Activated CD4-positive, alpha-beta T cell treated with anti-CD3 and anti-CD28 coated beads, Interleukin-10, Interleukin-2, amounts not matched to agents 100 ng/mL and 50 ng/mL, durations not matched to agents 16 hours and 8 hours (primary cell): ENCODE results near the gene PSMB5.

ENCODE experiments used
- DNase-seq: peaks from one replicate; pipeline ENCODE4 v3.0.0-alpha.2; 2020

PSMB5 gene

DNA sequence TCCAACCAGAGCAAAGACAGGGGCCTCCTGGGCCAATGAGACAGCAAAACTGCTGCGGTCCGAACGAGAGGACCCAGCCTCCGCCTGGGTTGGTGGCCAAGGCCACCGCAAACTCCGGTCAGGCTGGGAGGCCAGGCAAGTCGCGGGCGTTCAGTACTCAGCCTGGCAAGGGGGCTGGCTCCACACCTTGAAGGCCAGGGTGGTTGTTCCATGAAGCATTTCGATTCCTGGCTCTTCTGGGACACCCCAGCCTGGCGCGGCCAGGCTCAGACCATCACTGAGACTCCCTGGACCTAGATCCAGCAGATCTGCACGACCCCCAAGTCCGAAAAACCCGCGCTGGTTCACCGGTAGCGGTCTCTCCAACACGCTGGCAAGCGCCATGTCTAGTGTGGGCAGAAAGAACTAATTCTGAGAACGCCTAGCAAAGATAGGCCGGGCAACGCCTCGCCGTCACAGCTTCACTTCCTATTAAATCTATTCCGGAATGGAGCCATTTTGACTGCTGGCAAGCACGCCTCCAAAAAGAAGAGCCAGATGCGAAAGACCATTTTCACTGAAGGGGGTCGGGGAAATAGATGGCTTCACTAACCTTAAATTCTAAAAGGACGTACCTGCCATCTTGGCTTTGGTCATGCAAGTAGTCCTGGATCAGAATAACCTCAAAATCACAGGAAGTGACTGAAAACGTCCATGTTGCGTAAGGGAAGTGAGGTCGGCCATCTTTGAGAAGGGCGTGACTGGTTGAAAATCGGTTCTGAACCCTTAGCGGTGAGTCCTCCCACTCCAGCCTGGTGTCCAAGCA lies at the start of gene PSMB5:
Gene PSMB5 (minus strand): TSS at position 403 of the 805 bp plus-strand sequence. CDS start 19 bp downstream, at position 384.
- peak; percentile 96 for DNase-seq

DNA sequence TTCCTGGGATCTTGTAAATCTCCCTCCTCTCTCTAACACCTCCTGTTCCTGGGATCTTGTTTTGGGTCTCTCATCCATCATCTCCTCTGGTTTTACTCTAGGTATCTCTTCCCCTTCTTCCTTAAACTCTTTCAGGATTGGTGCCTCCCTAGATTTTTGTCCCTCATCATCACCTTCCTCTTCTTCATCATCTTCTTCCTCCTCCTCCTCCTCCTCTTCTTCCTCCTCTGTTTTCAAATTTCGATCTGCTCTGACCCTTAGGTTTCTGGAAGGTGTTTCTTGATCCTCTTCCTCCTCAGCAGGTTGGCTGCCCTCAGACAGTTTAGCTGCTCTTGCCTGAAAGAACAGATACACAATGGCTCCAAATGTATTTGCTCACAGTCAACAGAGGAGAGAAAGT lies 45.8 kb upstream of the PSMB5 start:
- DNase-seq = no peak

GRCh38 chr14:23079716-23080115 lies 45.0 kb upstream of the PSMB5 start:
- DNase-seq = no peak

DNA sequence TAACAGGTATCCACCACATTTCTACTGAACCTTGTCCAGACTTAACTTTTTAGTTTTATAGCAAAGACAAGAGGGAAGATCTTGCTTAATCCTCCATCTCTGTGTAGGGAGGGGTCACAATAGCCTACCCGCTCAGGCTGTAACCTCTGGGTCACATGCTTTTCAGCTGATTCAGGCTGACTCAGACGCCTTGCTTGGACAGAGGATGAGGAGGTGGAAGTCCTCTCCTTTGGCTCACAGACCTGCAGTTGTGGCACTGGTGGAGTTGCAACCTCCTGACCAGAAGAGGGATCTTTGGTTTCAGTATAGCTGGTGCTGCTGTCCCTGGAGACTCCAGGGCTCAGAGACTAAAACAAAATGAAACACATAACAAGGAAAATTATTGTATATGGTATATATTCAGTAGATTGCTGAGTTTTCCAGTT lies 44.0 kb upstream of the PSMB5 start:
- no peak for DNase-seq

GRCh38 chr14:23077962-23078361 lies 43.3 kb upstream of the PSMB5 start:
- DNase-seq = no peak

- peak; percentile 48 for DNase-seq
Observed at GRCh38 chr14:23076785-23077408, 42.2 kb upstream of the PSMB5 start.

DNA sequence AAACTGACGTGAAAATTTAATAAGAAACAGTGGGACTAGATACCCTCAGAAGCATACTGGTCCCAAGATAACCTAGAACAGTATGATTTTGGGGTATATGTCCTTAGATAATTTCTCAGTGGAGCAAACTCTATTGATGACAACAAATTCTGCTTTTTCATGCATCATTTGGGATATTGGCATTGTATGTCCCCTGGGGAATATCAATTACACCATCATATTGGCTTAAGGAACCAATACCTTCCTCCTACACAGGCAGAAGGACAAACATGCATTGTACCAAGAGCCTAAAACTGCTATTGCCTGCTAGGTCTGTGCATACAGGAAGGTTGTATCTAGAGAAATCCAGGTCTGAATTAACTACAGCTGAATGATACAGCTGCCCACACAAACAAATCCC lies 40.2 kb upstream of the PSMB5 start:
- DNase-seq = no peak

DNA sequence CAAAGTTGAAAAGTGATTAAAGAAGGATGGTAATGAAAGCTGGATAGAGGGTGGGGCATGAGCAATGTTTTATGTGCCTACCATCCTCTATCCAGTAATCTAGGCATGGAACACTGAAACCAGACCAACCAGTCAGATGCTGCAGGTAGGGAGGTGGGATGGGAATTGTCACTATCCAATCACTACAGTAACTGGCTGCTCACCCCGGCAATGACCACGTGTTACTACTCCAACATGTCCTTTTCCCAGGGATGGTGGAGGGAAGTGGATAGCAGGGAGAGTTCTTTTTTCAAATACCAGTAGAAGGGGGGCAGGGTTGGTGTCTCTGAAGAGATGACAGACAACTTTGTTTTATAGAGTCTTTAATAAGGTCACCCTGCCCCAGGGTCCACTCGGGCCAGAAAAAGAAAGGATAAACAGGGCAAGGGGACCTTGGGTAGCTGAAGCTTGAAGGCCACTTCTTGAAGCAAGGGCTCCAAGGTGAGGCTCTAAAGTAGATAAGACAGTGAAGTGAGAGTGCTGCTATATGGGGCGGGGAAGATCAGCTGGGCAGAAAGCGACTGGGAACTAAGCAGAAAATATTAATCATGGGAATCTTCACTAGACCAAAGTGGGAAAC lies 37.3 kb upstream of the PSMB5 start:
- no peak for DNase-seq

GRCh38 chr14:23071244-23071920 lies 36.7 kb upstream of the PSMB5 start:
- DNase-seq = peak; percentile 91

DNA sequence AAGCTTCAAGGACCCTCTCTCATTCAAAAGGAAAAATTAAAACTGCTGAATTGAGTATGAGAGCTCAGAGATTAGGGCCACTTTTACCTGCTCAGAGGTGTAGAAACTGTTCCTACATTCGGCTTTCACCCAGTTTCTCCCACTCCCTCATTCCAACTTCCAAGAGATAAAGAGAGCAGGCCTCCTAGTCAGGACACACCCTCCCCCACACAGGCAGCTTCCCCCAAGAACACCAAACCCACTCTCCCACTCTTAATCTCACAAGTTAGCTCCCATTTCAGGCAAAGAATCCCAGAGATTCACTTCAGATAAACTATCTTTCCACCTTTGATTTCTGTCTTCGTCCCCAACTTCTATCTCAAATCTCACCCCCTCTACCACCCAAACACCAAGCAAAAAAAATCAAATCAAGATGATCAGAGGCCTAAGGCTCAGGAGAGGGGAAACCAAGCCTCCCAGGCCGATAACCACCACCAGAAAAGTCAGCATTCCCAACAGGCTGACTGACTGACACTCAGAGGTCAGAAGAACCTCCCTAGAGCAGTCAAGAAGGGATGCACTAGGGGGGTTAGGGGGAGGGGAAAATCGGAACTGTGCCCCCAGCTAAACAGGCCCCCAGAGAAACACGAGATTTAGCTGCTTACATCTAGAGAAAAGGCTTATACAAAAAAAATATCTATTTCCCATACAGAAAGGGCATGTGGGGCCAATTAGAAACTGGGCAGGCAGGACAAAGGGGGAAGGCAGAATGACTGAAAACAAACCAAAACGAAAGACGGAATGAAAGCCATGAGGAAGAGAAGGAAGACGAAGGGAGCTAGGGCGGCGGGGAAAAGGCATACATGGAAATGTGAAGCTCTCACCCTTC lies 35.8 kb upstream of the PSMB5 start:
- DNase-seq = no peak

GRCh38 chr14:23069413-23069806 lies 34.7 kb upstream of the PSMB5 start:
- no peak for DNase-seq

DNA sequence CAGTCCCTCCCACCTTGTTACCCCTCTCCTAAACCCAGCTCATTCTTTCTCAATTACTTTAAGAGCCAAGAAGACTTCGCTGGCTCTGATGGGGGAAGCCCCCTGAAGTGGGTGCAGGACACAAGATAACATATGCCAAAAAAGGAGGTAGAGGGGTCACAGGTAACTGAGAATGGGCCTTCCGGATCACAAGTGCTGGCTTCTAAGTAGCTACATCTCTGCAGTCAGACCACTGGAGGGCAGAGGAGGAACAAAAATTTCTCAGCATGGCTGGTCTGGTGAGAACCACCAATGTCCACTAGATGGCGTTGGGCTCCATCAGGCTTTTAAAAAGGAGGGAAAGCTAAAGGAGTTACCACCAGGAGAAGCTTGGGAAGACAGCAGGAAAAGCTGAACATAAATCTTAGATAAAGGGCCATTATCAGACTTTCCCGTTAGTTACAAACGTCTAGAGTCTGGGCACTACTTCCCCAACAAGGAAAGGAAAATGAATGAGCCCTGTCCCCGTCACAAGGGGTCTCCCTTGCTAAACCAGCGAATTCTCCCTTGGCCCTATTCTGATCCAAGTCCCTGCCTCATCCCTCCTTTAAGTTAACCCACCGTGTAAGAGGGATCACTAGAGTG lies 34.2 kb upstream of the PSMB5 start:
- DNase-seq = peak; percentile 87

GRCh38 chr14:23067847-23068788 lies 33.4 kb upstream of the PSMB5 start:
- DNase-seq = no peak

- DNase-seq = no peak
Observed at GRCh38 chr14:23066855-23067744, 32.4 kb upstream of the PSMB5 start.

- no peak for DNase-seq
Observed at GRCh38 chr14:23066368-23066767, 31.7 kb upstream of the PSMB5 start.

DNA sequence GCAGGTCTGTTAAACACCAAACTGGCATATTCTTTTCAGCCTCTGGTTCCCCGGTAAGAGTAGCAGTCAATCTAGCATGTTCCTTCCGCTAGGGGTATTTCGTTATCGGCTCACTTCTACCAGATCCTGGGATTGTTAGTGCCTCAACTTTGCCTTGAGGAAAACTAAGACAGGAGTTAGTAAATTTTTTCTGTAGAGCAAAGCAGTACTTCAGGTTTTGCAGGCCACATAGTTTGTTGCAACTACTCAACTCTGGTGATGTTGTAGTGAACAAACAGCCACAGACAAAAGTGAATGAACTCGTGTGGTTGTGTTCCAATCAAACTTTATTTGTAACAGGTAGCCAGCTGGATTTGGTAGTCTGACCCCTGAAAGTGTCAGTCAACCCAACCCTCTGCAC lies 28.9 kb upstream of the PSMB5 start:
- DNase-seq = no peak

GRCh38 chr14:23062002-23062401 lies 27.3 kb upstream of the PSMB5 start:
- DNase-seq = no peak

GRCh38 chr14:23060536-23061260 lies 26.0 kb upstream of the PSMB5 start:
- no peak for DNase-seq
